GM12801 (cell line): ENCODE data around the gene SEC23B.

Experiments used
- TF ChIP-seq, protein P1 (sequence below): IDR thresholded peaks from one replicate; pipeline ENCODE4 v1.5.1; 2011; ENCODE audit warnings: control low read depth; ENCODE audit not compliant: insufficient read length; ENCODE audit errors: extremely low read depth

SEC23B gene

DNA sequence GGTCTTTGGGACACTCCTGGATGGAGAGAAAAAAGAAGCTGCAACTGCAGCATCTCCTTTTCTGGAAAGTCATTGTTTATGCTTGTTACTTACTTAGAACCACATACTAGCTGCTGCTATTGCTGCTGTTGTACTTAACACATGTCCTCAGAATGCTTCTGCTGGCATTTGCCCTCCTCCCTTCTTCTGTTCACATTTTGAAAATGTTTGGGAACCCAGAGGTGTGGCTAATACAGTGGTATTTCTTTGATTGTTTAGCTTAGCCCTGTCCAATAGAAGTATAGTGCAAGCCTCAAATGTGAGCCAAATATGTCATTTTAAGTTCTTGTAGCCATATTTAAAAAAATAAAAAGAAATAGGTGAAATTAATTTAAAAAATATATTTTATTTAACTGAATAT is 88.5 kb downstream of the SEC23B start:
- TF ChIP-seq, protein P1, sequence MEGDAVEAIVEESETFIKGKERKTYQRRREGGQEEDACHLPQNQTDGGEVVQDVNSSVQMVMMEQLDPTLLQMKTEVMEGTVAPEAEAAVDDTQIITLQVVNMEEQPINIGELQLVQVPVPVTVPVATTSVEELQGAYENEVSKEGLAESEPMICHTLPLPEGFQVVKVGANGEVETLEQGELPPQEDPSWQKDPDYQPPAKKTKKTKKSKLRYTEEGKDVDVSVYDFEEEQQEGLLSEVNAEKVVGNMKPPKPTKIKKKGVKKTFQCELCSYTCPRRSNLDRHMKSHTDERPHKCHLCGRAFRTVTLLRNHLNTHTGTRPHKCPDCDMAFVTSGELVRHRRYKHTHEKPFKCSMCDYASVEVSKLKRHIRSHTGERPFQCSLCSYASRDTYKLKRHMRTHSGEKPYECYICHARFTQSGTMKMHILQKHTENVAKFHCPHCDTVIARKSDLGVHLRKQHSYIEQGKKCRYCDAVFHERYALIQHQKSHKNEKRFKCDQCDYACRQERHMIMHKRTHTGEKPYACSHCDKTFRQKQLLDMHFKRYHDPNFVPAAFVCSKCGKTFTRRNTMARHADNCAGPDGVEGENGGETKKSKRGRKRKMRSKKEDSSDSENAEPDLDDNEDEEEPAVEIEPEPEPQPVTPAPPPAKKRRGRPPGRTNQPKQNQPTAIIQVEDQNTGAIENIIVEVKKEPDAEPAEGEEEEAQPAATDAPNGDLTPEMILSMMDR = no peak

DNA sequence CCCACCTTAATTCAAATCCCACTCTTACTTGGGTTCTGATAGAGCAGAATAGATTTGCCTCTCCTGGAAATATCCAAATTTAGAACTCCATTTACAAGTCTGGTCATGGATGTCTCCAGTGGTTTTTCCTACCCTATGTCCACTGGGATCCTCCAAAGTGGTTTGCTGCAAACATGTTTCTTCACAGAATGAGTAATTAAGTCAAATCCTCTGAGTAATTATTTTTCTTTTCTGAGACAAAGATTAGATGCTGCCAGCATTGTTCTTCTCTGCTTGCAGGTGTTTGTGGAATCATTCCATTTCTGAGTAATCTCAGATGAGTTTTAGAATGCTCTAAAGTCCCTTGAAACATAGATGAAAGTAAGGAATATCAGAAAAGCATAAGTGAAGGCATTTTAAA is 102.0 kb downstream of the SEC23B start:
- TF ChIP-seq, protein P1 = no peak
